Urothelium cell line (cell line): ENCODE results near the gene SSC5D.

ENCODE experiments used
- DNase-seq: peaks from one replicate; pipeline ENCODE4 v3.0.0; 2011; ENCODE audit warnings: low spot score, mixed read lengths
- FAIRE-seq: peaks from 2 replicates; lab custom pipeline; 2011; peaks lifted over from hg19 to GRCh38; lab: Jason Lieb, UNC

Gene SSC5D

GRCh38 chr19:55535173-55535964, 47.1 kb downstream of the SSC5D start:
- no peak for FAIRE-seq
- DNase-seq, result no peak

- DNase-seq (no peak), FAIRE-seq (no peak)
Observed at GRCh38 chr19:55535965-55536350, 47.7 kb downstream of the SSC5D start.

- no peak for DNase-seq
- FAIRE-seq, result no peak
Observed at GRCh38 chr19:55536366-55536765, 48.1 kb downstream of the SSC5D start.

- DNase-seq (no peak), FAIRE-seq (no peak)
Observed at GRCh38 chr19:55536951-55537740, 48.9 kb downstream of the SSC5D start, which contains the start of gene SBK2. SBK2 (minus strand) TSS chr19:55537133; CDS start chr19:55536294, 839 bp downstream.

GRCh38 chr19:55537741-55538111, 49.5 kb downstream of the SSC5D start:
- DNase-seq (peak; percentile 86), FAIRE-seq (no peak)

GRCh38 chr19:55538132-55538531, 49.9 kb downstream of the SSC5D start:
- no peak for FAIRE-seq
- no peak for DNase-seq

GRCh38 chr19:55539090-55539984, 51.1 kb downstream of the SSC5D start:
- FAIRE-seq (no peak), DNase-seq (no peak)

- no peak for DNase-seq
- no peak for FAIRE-seq
Observed at GRCh38 chr19:55540619-55541018, 52.4 kb downstream of the SSC5D start.

- no peak for DNase-seq
- FAIRE-seq, result no peak
Observed at GRCh38 chr19:55541091-55541490, 52.9 kb downstream of the SSC5D start.

GRCh38 chr19:55542292-55542855, 54.1 kb downstream of the SSC5D start:
- FAIRE-seq (no peak), DNase-seq (no peak)

GRCh38 chr19:55543567-55543966, 55.3 kb downstream of the SSC5D start:
- DNase-seq, result no peak
- FAIRE-seq, result no peak

GRCh38 chr19:55544014-55544413, 55.8 kb downstream of the SSC5D start:
- FAIRE-seq (no peak), DNase-seq (no peak)

- no peak for DNase-seq
- FAIRE-seq, result no peak
Observed at GRCh38 chr19:55544776-55545439, 56.7 kb downstream of the SSC5D start.

- no peak for DNase-seq
- no peak for FAIRE-seq
Observed at GRCh38 chr19:55545443-55545842, 57.2 kb downstream of the SSC5D start, which contains the start of gene SBK3. SBK3 (minus strand) TSS chr19:55545543; CDS start chr19:55545543, 0 bp downstream.

- no peak for FAIRE-seq
- DNase-seq, result no peak
Observed at GRCh38 chr19:55546011-55546410, 57.8 kb downstream of the SSC5D start.

GRCh38 chr19:55546822-55547614, 58.8 kb downstream of the SSC5D start:
- DNase-seq (peak; percentile 74), FAIRE-seq (no peak)

GRCh38 chr19:55549500-55550320, 61.5 kb downstream of the SSC5D start:
- FAIRE-seq (peak; percentile 74), DNase-seq (peak; percentile 54)

- FAIRE-seq (no peak), DNase-seq (no peak)
Observed at GRCh38 chr19:55550321-55550650, 62.0 kb downstream of the SSC5D start.

- no peak for DNase-seq
- FAIRE-seq, result no peak
Observed at GRCh38 chr19:55552206-55552605, 64.0 kb downstream of the SSC5D start.
